HG03442 (cell line): Measurements from ENCODE around the gene RNASEL.
"Not testable (repeated sequence)": the region's sequence is repeated elsewhere in the genome, so short reads cannot be mapped to it uniquely, and the experiment has no call there.

ENCODE experiments used
- ATAC-seq: cut with Tn5 transposase; IDR thresholded peaks from one replicate; pipeline ENCODE4 v1.9.1; 2021; ENCODE audit warnings: mild to moderate bottlenecking, moderate library complexity; ENCODE audit not compliant: unreplicated experiment

RNASEL gene

GRCh38 chr1:182588500-182589396, at the start of gene RNASEL:
RNASEL (minus strand) TSS chr1:182589256; CDS start chr1:182586806, 2,450 bp downstream.
- peak; percentile 76 for ATAC-seq

GRCh38 chr1:182637769-182638168, 48.7 kb upstream of the RNASEL start:
- ATAC-seq, result no peak

GRCh38 chr1:182635871-182636270, 46.8 kb upstream of the RNASEL start:
- ATAC-seq, result no peak

GRCh38 chr1:182634306-182635072, 45.4 kb upstream of the RNASEL start:
- no peak for ATAC-seq

GRCh38 chr1:182633657-182634281, 44.7 kb upstream of the RNASEL start:
- no peak for ATAC-seq

- ATAC-seq, result no peak
These were observed 44.0 kb upstream of the RNASEL start for GRCh38 chr1:182633031-182633430.

- not testable (repeated sequence) for ATAC-seq
These were observed 43.4 kb upstream of the RNASEL start for GRCh38 chr1:182632441-182632857.

GRCh38 chr1:182631954-182632353, 42.9 kb upstream of the RNASEL start:
- ATAC-seq, result no peak

GRCh38 chr1:182631053-182631677, 42.1 kb upstream of the RNASEL start:
- ATAC-seq, result no peak

- ATAC-seq, result no peak
These were observed 41.5 kb upstream of the RNASEL start for GRCh38 chr1:182630586-182630985.

- ATAC-seq, result peak; percentile 58
These were observed 40.5 kb upstream of the RNASEL start for GRCh38 chr1:182629499-182630096.

- ATAC-seq, result no peak
These were observed 40.0 kb upstream of the RNASEL start for GRCh38 chr1:182629080-182629479.

- no peak for ATAC-seq
These were observed 39.6 kb upstream of the RNASEL start for GRCh38 chr1:182628657-182629056.

- ATAC-seq, result no peak
These were observed 38.6 kb upstream of the RNASEL start for GRCh38 chr1:182627622-182628021.

- no peak for ATAC-seq
These were observed 37.5 kb upstream of the RNASEL start for GRCh38 chr1:182626527-182626926.

- ATAC-seq, result peak; percentile 30
These were observed 36.9 kb upstream of the RNASEL start for GRCh38 chr1:182625719-182626504.

GRCh38 chr1:182625024-182625423, 36.0 kb upstream of the RNASEL start:
- ATAC-seq, result no peak

- ATAC-seq, result no peak
These were observed 35.5 kb upstream of the RNASEL start for GRCh38 chr1:182624577-182624976.

- ATAC-seq, result peak; percentile 65
These were observed 34.0 kb upstream of the RNASEL start for GRCh38 chr1:182622901-182623528.
